ENCODE data around the gene SERINC1. TPM values are rescaled to one million over a fixed set of nuclear protein-coding genes. Genes with fewer than 3 reads are reported as not detected.

SERINC1 gene
- total and polyA plus RNA-seq, 2 donors (not counting 1 experiment from before 2014, with no cell fraction given), result 306 to 363 TPM

GRCh38 chr6:122400462-122401089 is 71.0 kb downstream of the SERINC1 start:
- Histone ChIP-seq H3K4me2 (ENCODE audit: extremely low read depth, insufficient read depth, low read length) (peak overlapping the region; percentile 84), H3K4me1 (ENCODE audit: control insufficient read depth, extremely low read depth, insufficient read depth, low read length) (peaks cover 6% of the 10 kb centered on the region), H2AFZ (ENCODE audit: low read length) (peak overlapping the region; percentile 99), H3K9me3 (ENCODE audit: control insufficient read depth, insufficient read depth, low read depth, low read length) (no peaks in the 10 kb centered on the region), H4K20me1 (ENCODE audit: control insufficient read depth, extremely low read depth, insufficient read depth, low read length) (no peaks in the 10 kb centered on the region), H3K9ac (ENCODE audit: insufficient read depth, low read length) (peak overlapping the region; percentile 95), H3K27me3 (ENCODE audit: control insufficient read depth, insufficient read depth, low read length) (no peaks in the 10 kb centered on the region), H3K27ac (ENCODE audit: insufficient read depth, low read length) (peak overlapping the region; percentile 83), H3K79me2 (ENCODE audit: control insufficient read depth, insufficient read depth, low read length) (peaks cover 38% of the 10 kb centered on the region), H3K4me3 (replicated peaks in 1 of 4; ENCODE audit: control extremely low read depth in 1 of 4, insufficient read depth in 1 of 4, low read depth in 3 of 4, low read length in 4 of 4) (peak overlapping the region; percentile 75 to 95 (median 92)), H3K36me3 (ENCODE audit: control insufficient read depth, insufficient read depth, low read length) (no peaks in the 10 kb centered on the region)
- TF ChIP-seq CTCF (conservative IDR thresholded peaks at IDR 0.05 in 1 of 2, IDR thresholded peaks at IDR 0.05 in 1 of 2; ENCODE audit: low read depth in 1 of 2, low read length in 2 of 2) (no peak), EZH2 (IDR thresholded peaks at IDR 0.05; ENCODE audit: low read length, missing control alignments) (no peak)
- DNase-seq (ENCODE audit: low read depth in 2 of 2), result peak in 1 of 2 donors; percentile 5

GRCh38 chr6:122400121-122400450 is 71.5 kb downstream of the SERINC1 start:
- TF ChIP-seq CTCF (conservative IDR thresholded peaks at IDR 0.05 in 1 of 2, IDR thresholded peaks at IDR 0.05 in 1 of 2; ENCODE audit: low read depth in 1 of 2, low read length in 2 of 2) (no peak), EZH2 (IDR thresholded peaks at IDR 0.05; ENCODE audit: low read length, missing control alignments) (no peak)
- no peaks in the 10 kb centered on the region for H3K27me3 ChIP-seq (ENCODE audit: control insufficient read depth, insufficient read depth, low read length)
- H2AFZ ChIP-seq (ENCODE audit: low read length), result peak overlapping the region; percentile 99
- peak overlapping the region; percentile 84 for H3K4me2 ChIP-seq (ENCODE audit: extremely low read depth, insufficient read depth, low read length)
- H3K79me2 ChIP-seq (ENCODE audit: control insufficient read depth, insufficient read depth, low read length), result peaks cover 38% of the 10 kb centered on the region
- H3K36me3 ChIP-seq (ENCODE audit: control insufficient read depth, insufficient read depth, low read length), result no peaks in the 10 kb centered on the region
- H3K4me3 ChIP-seq (replicated peaks in 1 of 4; ENCODE audit: control extremely low read depth in 1 of 4, insufficient read depth in 1 of 4, low read depth in 3 of 4, low read length in 4 of 4), result peak overlapping the region; percentile 75 to 95 (median 92)
- DNase-seq (ENCODE audit: low read depth in 2 of 2), result peak; percentile 8 to 19
- H3K4me1 ChIP-seq (ENCODE audit: control insufficient read depth, extremely low read depth, insufficient read depth, low read length), result peaks cover 6% of the 10 kb centered on the region
- H4K20me1 ChIP-seq (ENCODE audit: control insufficient read depth, extremely low read depth, insufficient read depth, low read length), result no peaks in the 10 kb centered on the region
- peak overlapping the region; percentile 83 for H3K27ac ChIP-seq (ENCODE audit: insufficient read depth, low read length)
- H3K9me3 ChIP-seq (ENCODE audit: control insufficient read depth, insufficient read depth, low read depth, low read length), result no peaks in the 10 kb centered on the region
- peak overlapping the region; percentile 95 for H3K9ac ChIP-seq (ENCODE audit: insufficient read depth, low read length)

GRCh38 chr6:122399348-122400120 is 72.1 kb downstream of the SERINC1 start, which contains the start of gene HSF2:
Gene HSF2 (plus strand): TSS chr6:122399652. CDS start chr6:122399738, 86 bp downstream.
- Histone ChIP-seq H4K20me1 (ENCODE audit: control insufficient read depth, extremely low read depth, insufficient read depth, low read length) (no peaks in the 10 kb centered on the region), H3K27ac (ENCODE audit: insufficient read depth, low read length) (peak within 1 kb of the TSS; percentile 83), H3K4me2 (ENCODE audit: extremely low read depth, insufficient read depth, low read length) (peak within 1 kb of the TSS; percentile 84), H3K4me1 (ENCODE audit: control insufficient read depth, extremely low read depth, insufficient read depth, low read length) (peaks cover 6% of the 10 kb centered on the region), H3K9me3 (ENCODE audit: control insufficient read depth, insufficient read depth, low read depth, low read length) (no peaks in the 10 kb centered on the region), H3K79me2 (ENCODE audit: control insufficient read depth, insufficient read depth, low read length) (peaks cover 38% of the 10 kb centered on the region), H3K9ac (ENCODE audit: insufficient read depth, low read length) (peak within 1 kb of the TSS; percentile 95), H3K27me3 (ENCODE audit: control insufficient read depth, insufficient read depth, low read length) (no peaks in the 10 kb centered on the region), H2AFZ (ENCODE audit: low read length) (peak within 1 kb of the TSS; percentile 99), H3K4me3 (replicated peaks in 1 of 4; ENCODE audit: control extremely low read depth in 1 of 4, insufficient read depth in 1 of 4, low read depth in 3 of 4, low read length in 4 of 4) (peak within 1 kb of the TSS; percentile 75 to 95 (median 92)), H3K36me3 (ENCODE audit: control insufficient read depth, insufficient read depth, low read length) (no peaks in the 10 kb centered on the region)
- TF ChIP-seq EZH2 (IDR thresholded peaks at IDR 0.05; ENCODE audit: low read length, missing control alignments) (no peak), CTCF (conservative IDR thresholded peaks at IDR 0.05 in 1 of 2, IDR thresholded peaks at IDR 0.05 in 1 of 2; ENCODE audit: low read depth in 1 of 2, low read length in 2 of 2) (peak; percentile 17 to 23)
- peak; percentile 98 to 99 for DNase-seq (ENCODE audit: low read depth in 2 of 2)
